Osteocyte (in vitro differentiated cells): ENCODE results near the gene TAPT1. TPM values are rescaled to one million over a fixed set of nuclear protein-coding genes. Genes with fewer than 3 reads are reported as not detected.
A peak's percentile ranks its signal among the peaks of the same experiment; 100 is the strongest.

Source experiments
- DNase-seq: peaks from one replicate; pipeline ENCODE4 v3.0.0; 2021; ENCODE audit warnings: mixed read lengths; ENCODE audit not compliant: unreplicated experiment; ENCODE audit errors: extremely low spot score
- H3K27ac Mint-ChIP-seq: one replicate; pipeline ENCODE4 v1.8.0; 2021; ENCODE audit warnings: mild to moderate bottlenecking, mixed read lengths; ENCODE audit not compliant: unreplicated experiment
- H3K27me3 Mint-ChIP-seq: one replicate; pipeline ENCODE4 v1.8.0; 2021; ENCODE audit warnings: mixed read lengths; ENCODE audit not compliant: unreplicated experiment
- H3K36me3 Mint-ChIP-seq: one replicate; pipeline ENCODE4 v1.8.0; 2021; ENCODE audit warnings: mixed read lengths; ENCODE audit not compliant: unreplicated experiment
- H3K4me1 Mint-ChIP-seq: one replicate; pipeline ENCODE4 v1.8.0; 2021; ENCODE audit warnings: mixed read lengths; ENCODE audit not compliant: unreplicated experiment
- H3K4me3 Mint-ChIP-seq: one replicate; pipeline ENCODE4 v1.8.0; 2021; ENCODE audit warnings: mild to moderate bottlenecking, moderate library complexity, mixed read lengths; ENCODE audit not compliant: unreplicated experiment
- H3K9me3 Mint-ChIP-seq: one replicate; pipeline ENCODE4 v1.8.0; 2021; ENCODE audit warnings: mixed read lengths; ENCODE audit not compliant: unreplicated experiment
- total RNA-seq: library from RNA; stranded (reverse); gene quantifications from 2 replicates; pipeline ENCODE4 v1.2.1, GENCODE V29; 2021
- TF ChIP-seq, protein P1 (sequence below): fragments of 200-600 bp; sonication (generic); IDR thresholded peaks from 2 replicates; pipeline ENCODE4 v1.5.0; 2021; ENCODE audit warnings: antibody characterized with exemption, mild to moderate bottlenecking, moderate library complexity

TAPT1 gene
- total RNA-seq, 1 donor from 2014 or later: 31.7 TPM

DNA sequence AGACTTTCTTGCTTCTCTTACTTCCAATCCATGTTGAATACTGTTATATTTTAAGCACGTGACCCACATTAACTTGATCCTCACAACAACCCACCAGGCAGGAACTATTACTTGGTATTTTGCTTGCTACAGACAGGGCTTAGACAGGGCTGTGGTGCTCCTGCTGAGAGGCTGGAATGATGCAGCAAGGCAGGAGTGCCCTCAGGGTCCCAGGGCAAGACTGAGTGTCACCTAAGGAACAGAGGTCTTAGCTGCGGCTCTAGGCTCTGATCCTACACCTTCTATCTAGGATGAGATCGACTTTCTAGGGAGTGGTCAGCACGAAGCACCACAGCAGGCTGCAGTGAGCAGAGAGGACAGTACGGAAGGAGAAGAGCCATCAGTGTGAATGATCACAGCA lies 20.0 kb downstream of the TAPT1 start:
- H3K27ac Mint-ChIP-seq: peak overlapping the region; percentile 55
- no peak overlapping the region for H3K4me3 Mint-ChIP-seq
- TF ChIP-seq, protein P1, sequence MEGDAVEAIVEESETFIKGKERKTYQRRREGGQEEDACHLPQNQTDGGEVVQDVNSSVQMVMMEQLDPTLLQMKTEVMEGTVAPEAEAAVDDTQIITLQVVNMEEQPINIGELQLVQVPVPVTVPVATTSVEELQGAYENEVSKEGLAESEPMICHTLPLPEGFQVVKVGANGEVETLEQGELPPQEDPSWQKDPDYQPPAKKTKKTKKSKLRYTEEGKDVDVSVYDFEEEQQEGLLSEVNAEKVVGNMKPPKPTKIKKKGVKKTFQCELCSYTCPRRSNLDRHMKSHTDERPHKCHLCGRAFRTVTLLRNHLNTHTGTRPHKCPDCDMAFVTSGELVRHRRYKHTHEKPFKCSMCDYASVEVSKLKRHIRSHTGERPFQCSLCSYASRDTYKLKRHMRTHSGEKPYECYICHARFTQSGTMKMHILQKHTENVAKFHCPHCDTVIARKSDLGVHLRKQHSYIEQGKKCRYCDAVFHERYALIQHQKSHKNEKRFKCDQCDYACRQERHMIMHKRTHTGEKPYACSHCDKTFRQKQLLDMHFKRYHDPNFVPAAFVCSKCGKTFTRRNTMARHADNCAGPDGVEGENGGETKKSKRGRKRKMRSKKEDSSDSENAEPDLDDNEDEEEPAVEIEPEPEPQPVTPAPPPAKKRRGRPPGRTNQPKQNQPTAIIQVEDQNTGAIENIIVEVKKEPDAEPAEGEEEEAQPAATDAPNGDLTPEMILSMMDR: no peak
- no peaks in the 10 kb centered on the region for H3K36me3 Mint-ChIP-seq
- no peak for DNase-seq
- no peaks in the 10 kb centered on the region for H3K9me3 Mint-ChIP-seq
- H3K4me1 Mint-ChIP-seq: peaks cover 24% of the 10 kb centered on the region
- no peaks in the 10 kb centered on the region for H3K27me3 Mint-ChIP-seq

DNA sequence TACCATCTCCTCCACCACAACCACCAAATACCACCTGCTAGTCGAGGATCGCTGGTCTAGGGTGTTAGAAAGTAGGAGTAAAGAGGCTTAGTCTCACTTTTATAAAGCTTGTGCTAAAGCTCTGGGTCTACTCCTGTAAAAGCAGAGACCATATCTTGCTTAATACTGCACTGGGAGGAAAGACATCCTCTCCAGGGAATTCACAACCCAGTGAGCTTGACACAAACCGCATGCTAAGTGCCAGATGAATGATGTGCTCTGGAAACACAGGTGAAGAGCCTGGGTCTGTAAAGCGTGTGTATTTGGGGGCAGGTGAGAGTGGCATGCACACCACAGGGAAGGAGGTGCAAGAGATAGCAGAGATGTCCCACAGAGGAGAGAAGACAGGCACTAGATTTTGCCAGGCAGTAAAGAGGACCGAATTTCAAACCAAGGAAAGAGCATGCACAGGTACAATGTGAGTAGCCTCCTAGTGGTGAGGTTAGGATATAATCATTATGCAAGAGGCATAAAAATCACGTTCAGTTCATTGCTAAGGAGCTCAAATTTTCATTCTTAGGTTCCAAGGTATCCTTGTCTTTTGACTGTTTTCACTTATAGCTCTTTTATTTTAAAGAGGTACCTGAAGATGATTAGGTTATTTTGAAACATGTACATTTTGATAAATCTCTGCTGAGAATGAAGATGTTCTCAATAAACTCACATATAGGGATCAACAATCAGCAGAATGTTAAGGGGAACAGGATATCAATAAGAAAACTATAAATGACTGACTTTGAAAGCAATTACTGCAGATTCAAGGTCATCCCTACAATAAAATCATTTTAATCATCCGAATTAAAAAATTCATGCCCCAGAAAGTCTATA lies 20.7 kb downstream of the TAPT1 start:
- H3K27ac Mint-ChIP-seq: no peak overlapping the region
- DNase-seq: no peak
- H3K4me1 Mint-ChIP-seq: peaks cover 24% of the 10 kb centered on the region
- H3K27me3 Mint-ChIP-seq: no peaks in the 10 kb centered on the region
- no peak overlapping the region for H3K4me3 Mint-ChIP-seq
- TF ChIP-seq, protein P1: peak; percentile 56
- no peaks in the 10 kb centered on the region for H3K9me3 Mint-ChIP-seq
- H3K36me3 Mint-ChIP-seq: no peaks in the 10 kb centered on the region

DNA sequence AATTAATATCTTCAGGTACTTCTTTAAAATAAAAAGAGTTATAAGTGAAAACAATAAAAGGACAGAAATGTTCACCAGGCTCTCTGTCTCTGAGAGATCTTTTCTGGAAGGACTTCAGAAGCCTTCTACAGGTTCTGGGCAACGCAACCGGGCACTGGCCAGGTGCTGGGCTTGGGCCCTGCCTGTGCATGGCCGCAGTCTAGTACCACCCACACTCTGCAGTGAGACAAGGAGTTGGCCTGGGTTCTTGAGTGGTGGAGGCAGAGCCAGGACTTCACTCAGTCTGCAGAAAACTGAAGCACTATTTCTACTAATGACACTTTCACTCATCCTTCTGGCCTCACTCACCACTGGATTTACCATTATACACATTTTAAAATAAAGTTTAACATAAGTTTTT lies 21.8 kb downstream of the TAPT1 start:
- DNase-seq: no peak
- TF ChIP-seq, protein P1: no peak
- Mint-ChIP-seq H3K9me3 (no peaks in the 10 kb centered on the region), H3K27ac (no peak overlapping the region), H3K4me1 (peaks cover 24% of the 10 kb centered on the region), H3K4me3 (no peak overlapping the region), H3K36me3 (no peaks in the 10 kb centered on the region), H3K27me3 (no peaks in the 10 kb centered on the region)

DNA sequence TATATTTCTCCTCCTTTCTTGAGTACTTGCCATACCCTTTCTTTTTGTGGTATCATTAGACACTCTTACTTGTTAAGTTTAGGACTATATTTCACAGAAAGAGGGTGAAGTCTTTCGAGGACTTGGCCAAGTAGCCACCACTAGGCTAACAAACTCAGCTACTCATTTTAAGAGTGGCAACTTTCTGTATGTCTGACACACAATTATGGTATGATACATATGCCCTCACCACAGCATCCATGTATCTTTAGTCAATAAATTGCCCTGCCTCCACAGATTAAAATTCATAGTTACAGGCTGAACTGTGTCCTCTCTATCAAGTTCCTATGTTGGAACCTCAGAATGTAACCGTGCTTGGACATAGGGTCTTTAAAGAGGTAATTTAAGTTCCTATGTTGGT lies 23.2 kb downstream of the TAPT1 start:
- peaks cover 24% of the 10 kb centered on the region for H3K4me1 Mint-ChIP-seq
- no peaks in the 10 kb centered on the region for H3K36me3 Mint-ChIP-seq
- no peak overlapping the region for H3K4me3 Mint-ChIP-seq
- TF ChIP-seq, protein P1: no peak
- no peaks in the 10 kb centered on the region for H3K27me3 Mint-ChIP-seq
- no peak for DNase-seq
- no peaks in the 10 kb centered on the region for H3K9me3 Mint-ChIP-seq
- H3K27ac Mint-ChIP-seq: no peak overlapping the region

DNA sequence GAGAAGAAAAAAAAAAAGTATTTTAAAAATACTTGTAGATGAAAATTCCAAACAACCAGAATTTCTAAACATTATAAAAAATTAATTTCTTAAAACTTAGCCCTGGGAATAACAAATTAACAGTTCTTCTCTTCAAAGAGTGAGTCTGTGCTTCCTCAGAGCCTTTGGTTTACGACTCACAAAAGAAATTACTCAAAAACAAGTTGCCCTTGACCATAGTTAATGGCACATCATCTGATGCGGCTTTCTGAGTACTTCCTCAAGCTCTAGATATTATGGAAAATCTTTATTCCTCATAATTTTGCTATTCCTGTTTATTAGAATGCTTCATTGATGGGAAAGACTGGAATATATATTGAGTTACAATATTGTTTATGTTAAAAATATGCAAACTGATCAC lies 23.7 kb downstream of the TAPT1 start:
- H3K27ac Mint-ChIP-seq: no peak overlapping the region
- H3K36me3 Mint-ChIP-seq: no peaks in the 10 kb centered on the region
- H3K4me1 Mint-ChIP-seq: peaks cover 25% of the 10 kb centered on the region
- H3K4me3 Mint-ChIP-seq: no peak overlapping the region
- no peaks in the 10 kb centered on the region for H3K9me3 Mint-ChIP-seq
- DNase-seq: no peak
- no peaks in the 10 kb centered on the region for H3K27me3 Mint-ChIP-seq
- TF ChIP-seq, protein P1: no peak
